ENCODE results near the gene GABBR2.
A peak's percentile ranks its signal among the peaks of the same experiment; 100 is the strongest.

The GABBR2 gene

GRCh38 chr9:98457726-98458370 lies 250.9 kb downstream of the GABBR2 start:
- Histone ChIP-seq H4K12ac (ENCODE audit: low read depth, low read length) (no peak overlapping the region), H3K9ac (ENCODE audit: low read length) (no peak overlapping the region), H3K36me3 (ENCODE audit: control insufficient read depth in 1 of 2, insufficient read depth in 2 of 2, low read length in 2 of 2) (no peaks in the 10 kb centered on the region), H3K18ac (ENCODE audit: low read length) (no peak overlapping the region), H2BK12ac (ENCODE audit: low read length) (no peak overlapping the region), H3K4ac (ENCODE audit: low read depth, low read length) (no peak overlapping the region), H3K79me2 (ENCODE audit: control insufficient read depth, insufficient read depth, low read length, poor library complexity) (no peaks in the 10 kb centered on the region), H3K23ac (ENCODE audit: low read length) (no peak overlapping the region), H3K4me3 (ENCODE audit: low read depth, low read length) (no peak overlapping the region), H2AK5ac (ENCODE audit: low read length) (no peak overlapping the region), H2BK5ac (ENCODE audit: low read depth, low read length, poor library complexity) (no peak overlapping the region), H3K9me3 (ENCODE audit: insufficient read depth, low read depth, low read length) (peaks cover 4% of the 10 kb centered on the region), H2AFZ (ENCODE audit: insufficient read depth, low read length, poor library complexity) (no peak overlapping the region), H2BK120ac (ENCODE audit: insufficient read depth, low read length, poor library complexity) (no peak overlapping the region), H3K27ac (ENCODE audit: low read depth, low read length) (no peak overlapping the region), H3K4me2 (ENCODE audit: low read length) (no peak overlapping the region), H3K4me1 (ENCODE audit: control insufficient read depth in 1 of 2, insufficient read depth in 2 of 2, low read length in 2 of 2) (no peaks in the 10 kb centered on the region), H3K79me1 (ENCODE audit: low read length) (no peaks in the 10 kb centered on the region), H4K8ac (ENCODE audit: low read depth, low read length) (no peak overlapping the region), H3K14ac (ENCODE audit: low read length) (no peak overlapping the region), H3K27me3 (ENCODE audit: insufficient read depth, low read length) (no peaks in the 10 kb centered on the region), H4K91ac (ENCODE audit: low read depth, low read length) (no peak overlapping the region)
- no peak for DNase-seq
- no CpG with 5 or more reads among the region's 9 CpGs for WGBS (ENCODE audit: extremely low coverage, insufficient coverage, insufficient read length)

DNA sequence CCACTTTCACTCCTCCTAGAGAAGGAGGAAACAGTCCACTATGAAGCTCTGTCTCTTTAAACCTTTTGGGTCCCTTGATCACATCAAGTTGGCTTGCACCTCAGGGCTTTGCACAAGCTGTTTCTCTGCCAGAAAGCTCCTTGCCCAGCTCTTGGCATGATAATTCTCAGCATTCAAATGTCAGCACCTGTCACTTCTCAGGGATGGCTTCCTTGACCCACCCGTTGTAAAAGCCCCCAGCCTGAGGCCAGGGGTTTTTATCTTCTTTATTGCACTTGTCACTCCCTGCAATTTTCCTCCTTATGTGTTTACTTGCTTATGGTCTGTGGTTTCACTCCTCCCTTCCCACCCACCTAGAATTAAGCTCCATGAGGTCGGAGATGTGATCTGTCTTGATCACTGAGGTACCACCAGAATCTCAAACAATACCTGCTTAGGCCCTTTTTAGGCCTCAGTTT lies 252.6 kb downstream of the GABBR2 start:
- H3K4me3 ChIP-seq (ENCODE audit: low read depth, low read length): no peak overlapping the region
- no peak overlapping the region for H2BK12ac ChIP-seq (ENCODE audit: low read length)
- no peak overlapping the region for H4K12ac ChIP-seq (ENCODE audit: low read depth, low read length)
- no peaks in the 10 kb centered on the region for H3K36me3 ChIP-seq (ENCODE audit: control insufficient read depth in 1 of 2, insufficient read depth in 2 of 2, low read length in 2 of 2)
- H2AK5ac ChIP-seq (ENCODE audit: low read length): no peak overlapping the region
- H3K23ac ChIP-seq (ENCODE audit: low read length): no peak overlapping the region
- H3K14ac ChIP-seq (ENCODE audit: low read length): no peak overlapping the region
- no peak for DNase-seq
- no peak overlapping the region for H2BK5ac ChIP-seq (ENCODE audit: low read depth, low read length, poor library complexity)
- peaks cover 2% of the 10 kb centered on the region for H3K9me3 ChIP-seq (ENCODE audit: insufficient read depth, low read depth, low read length)
- no peaks in the 10 kb centered on the region for H3K4me1 ChIP-seq (ENCODE audit: control insufficient read depth in 1 of 2, insufficient read depth in 2 of 2, low read length in 2 of 2)
- no peaks in the 10 kb centered on the region for H3K27me3 ChIP-seq (ENCODE audit: insufficient read depth, low read length)
- no peaks in the 10 kb centered on the region for H3K79me2 ChIP-seq (ENCODE audit: control insufficient read depth, insufficient read depth, low read length, poor library complexity)
- WGBS (ENCODE audit: extremely low coverage, insufficient coverage, insufficient read length): no CpG with 5 or more reads among the region's 2 CpGs
- no peak overlapping the region for H3K18ac ChIP-seq (ENCODE audit: low read length)
- no peak overlapping the region for H3K4ac ChIP-seq (ENCODE audit: low read depth, low read length)
- no peak overlapping the region for H4K8ac ChIP-seq (ENCODE audit: low read depth, low read length)
- no peaks in the 10 kb centered on the region for H3K79me1 ChIP-seq (ENCODE audit: low read length)
- H2BK120ac ChIP-seq (ENCODE audit: insufficient read depth, low read length, poor library complexity): no peak overlapping the region
- no peak overlapping the region for H2AFZ ChIP-seq (ENCODE audit: insufficient read depth, low read length, poor library complexity)
- no peak overlapping the region for H4K91ac ChIP-seq (ENCODE audit: low read depth, low read length)
- no peak overlapping the region for H3K4me2 ChIP-seq (ENCODE audit: low read length)
- H3K9ac ChIP-seq (ENCODE audit: low read length): no peak overlapping the region
- no peak overlapping the region for H3K27ac ChIP-seq (ENCODE audit: low read depth, low read length)

- Histone ChIP-seq H3K23ac (ENCODE audit: low read length) (no peak overlapping the region), H3K79me2 (ENCODE audit: control insufficient read depth, insufficient read depth, low read length, poor library complexity) (no peaks in the 10 kb centered on the region), H2AFZ (ENCODE audit: insufficient read depth, low read length, poor library complexity) (no peak overlapping the region), H2AK5ac (ENCODE audit: low read length) (no peak overlapping the region), H3K14ac (ENCODE audit: low read length) (no peak overlapping the region), H3K4ac (ENCODE audit: low read depth, low read length) (no peak overlapping the region), H4K12ac (ENCODE audit: low read depth, low read length) (no peak overlapping the region), H2BK12ac (ENCODE audit: low read length) (no peak overlapping the region), H3K9me3 (ENCODE audit: insufficient read depth, low read depth, low read length) (peaks cover 2% of the 10 kb centered on the region), H3K4me3 (ENCODE audit: low read depth, low read length) (no peak overlapping the region), H3K9ac (ENCODE audit: low read length) (no peak overlapping the region), H3K36me3 (ENCODE audit: control insufficient read depth in 1 of 2, insufficient read depth in 2 of 2, low read length in 2 of 2) (no peaks in the 10 kb centered on the region), H3K79me1 (ENCODE audit: low read length) (no peaks in the 10 kb centered on the region), H2BK5ac (ENCODE audit: low read depth, low read length, poor library complexity) (no peak overlapping the region), H3K27me3 (ENCODE audit: insufficient read depth, low read length) (no peaks in the 10 kb centered on the region), H4K8ac (ENCODE audit: low read depth, low read length) (no peak overlapping the region), H3K4me1 (ENCODE audit: control insufficient read depth in 1 of 2, insufficient read depth in 2 of 2, low read length in 2 of 2) (no peaks in the 10 kb centered on the region), H4K91ac (ENCODE audit: low read depth, low read length) (no peak overlapping the region), H3K27ac (ENCODE audit: low read depth, low read length) (no peak overlapping the region), H3K18ac (ENCODE audit: low read length) (no peak overlapping the region), H3K4me2 (ENCODE audit: low read length) (no peak overlapping the region), H2BK120ac (ENCODE audit: insufficient read depth, low read length, poor library complexity) (no peak overlapping the region)
- peak in 1 of 2 donors; percentile 5 for DNase-seq
- WGBS (ENCODE audit: extremely low coverage, insufficient coverage, insufficient read length): no CpG with 5 or more reads among the region's 12 CpGs
Measured at GRCh38 chr9:98455256-98456155, 253.2 kb downstream of the GABBR2 start.

DNA sequence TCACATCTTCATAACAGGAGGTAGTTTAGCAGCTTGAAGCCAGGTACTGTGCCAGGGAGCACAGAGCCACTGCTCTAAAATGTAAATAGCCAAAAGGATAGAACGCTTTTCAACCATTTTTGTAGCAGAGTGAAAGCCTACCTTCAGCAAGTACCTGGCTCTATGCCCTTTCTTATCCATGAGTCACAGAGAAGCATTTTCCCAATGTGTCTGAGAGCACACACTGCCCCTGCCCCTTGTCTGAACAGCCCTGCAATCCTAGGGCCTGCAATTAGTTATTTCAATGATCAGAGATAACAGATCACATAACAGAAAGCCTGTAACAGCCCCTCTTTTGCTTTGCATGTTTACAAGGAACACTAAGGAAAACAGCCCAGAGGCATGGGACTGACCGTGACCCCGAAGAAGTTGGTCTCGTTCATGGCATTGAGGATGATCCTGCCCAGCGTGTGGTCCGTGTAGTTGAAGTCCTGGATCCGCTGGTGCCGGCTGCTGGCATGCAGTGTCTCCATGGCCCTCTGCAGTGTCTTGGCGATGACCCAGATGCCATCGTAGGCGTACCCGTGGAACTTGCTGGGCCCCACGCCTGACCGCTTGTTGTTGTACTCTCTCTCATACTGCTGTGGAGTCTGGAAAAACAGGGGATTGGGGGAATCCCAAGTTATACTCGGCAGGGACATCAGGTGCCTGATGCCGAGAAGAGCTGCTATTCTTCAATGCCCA lies 255.0 kb downstream of the GABBR2 start:
- no peak overlapping the region for H2AK5ac ChIP-seq (ENCODE audit: low read length)
- no peaks in the 10 kb centered on the region for H3K4me1 ChIP-seq (ENCODE audit: control insufficient read depth in 1 of 2, insufficient read depth in 2 of 2, low read length in 2 of 2)
- no peak overlapping the region for H2BK5ac ChIP-seq (ENCODE audit: low read depth, low read length, poor library complexity)
- no peak overlapping the region for H2AFZ ChIP-seq (ENCODE audit: insufficient read depth, low read length, poor library complexity)
- H4K8ac ChIP-seq (ENCODE audit: low read depth, low read length): no peak overlapping the region
- H3K23ac ChIP-seq (ENCODE audit: low read length): no peak overlapping the region
- no peak overlapping the region for H3K4me3 ChIP-seq (ENCODE audit: low read depth, low read length)
- WGBS (ENCODE audit: extremely low coverage, insufficient coverage, insufficient read length): no CpG with 5 or more reads among the region's 16 CpGs
- H3K9ac ChIP-seq (ENCODE audit: low read length): no peak overlapping the region
- H2BK12ac ChIP-seq (ENCODE audit: low read length): no peak overlapping the region
- H3K79me1 ChIP-seq (ENCODE audit: low read length): no peaks in the 10 kb centered on the region
- H3K14ac ChIP-seq (ENCODE audit: low read length): no peak overlapping the region
- no peak overlapping the region for H2BK120ac ChIP-seq (ENCODE audit: insufficient read depth, low read length, poor library complexity)
- no peaks in the 10 kb centered on the region for H3K9me3 ChIP-seq (ENCODE audit: insufficient read depth, low read depth, low read length)
- no peak overlapping the region for H3K18ac ChIP-seq (ENCODE audit: low read length)
- no peak for DNase-seq
- H4K91ac ChIP-seq (ENCODE audit: low read depth, low read length): no peak overlapping the region
- H3K79me2 ChIP-seq (ENCODE audit: control insufficient read depth, insufficient read depth, low read length, poor library complexity): no peaks in the 10 kb centered on the region
- no peak overlapping the region for H3K4me2 ChIP-seq (ENCODE audit: low read length)
- no peaks in the 10 kb centered on the region for H3K36me3 ChIP-seq (ENCODE audit: control insufficient read depth in 1 of 2, insufficient read depth in 2 of 2, low read length in 2 of 2)
- no peak overlapping the region for H3K27ac ChIP-seq (ENCODE audit: low read depth, low read length)
- H3K27me3 ChIP-seq (ENCODE audit: insufficient read depth, low read length): no peaks in the 10 kb centered on the region
- no peak overlapping the region for H4K12ac ChIP-seq (ENCODE audit: low read depth, low read length)
- no peak overlapping the region for H3K4ac ChIP-seq (ENCODE audit: low read depth, low read length)

Measured in trophoblast cell (in vitro differentiated cells and primary cell).